ENCODE data around the gene IMMP2L. TPM values are rescaled to one million over a fixed set of nuclear protein-coding genes. Genes with fewer than 3 reads are reported as not detected.

Gene IMMP2L
- total and polyA plus RNA-seq, 4 donors, result 9.2 to 34.7 (median 11.1) TPM

DNA sequence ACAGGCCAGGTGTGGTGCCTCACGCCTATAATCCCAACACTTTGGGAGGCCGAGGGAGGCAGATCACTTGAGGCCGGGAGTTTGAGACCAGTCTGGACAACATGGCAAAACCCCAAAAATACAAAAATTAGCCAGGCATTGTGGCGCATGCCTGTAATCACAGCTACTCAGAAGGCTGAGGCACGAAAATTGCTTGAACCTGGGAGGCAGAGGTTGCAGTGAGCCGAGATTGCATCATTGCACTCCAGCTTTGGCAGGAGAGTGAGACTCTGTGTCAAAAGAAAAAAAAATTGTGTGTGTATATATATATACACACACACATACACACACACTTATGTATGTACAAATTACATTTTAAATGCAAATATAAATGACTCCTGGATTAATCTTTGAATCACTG, 548.2 kb downstream of the IMMP2L start:
- Histone ChIP-seq H3K36me3 (ENCODE audit: control insufficient read depth in 4 of 4, insufficient read depth in 4 of 4, low read length in 4 of 4) (no peaks in the 10 kb centered on the region), H3K27me3 (ENCODE audit: control insufficient read depth in 3 of 3, insufficient read depth in 3 of 3, low read length in 2 of 3) (no peaks in the 10 kb centered on the region), H3K9me3 (ENCODE audit: control insufficient read depth in 4 of 4, insufficient read depth in 3 of 4, low read length in 3 of 4) (no peaks in the 10 kb centered on the region), H3K4me1 (ENCODE audit: control insufficient read depth in 5 of 5, insufficient read depth in 5 of 5, low read length in 5 of 5) (peaks cover 0 to 12% (median 0%) of the 10 kb centered on the region in 5 donors), H3K4me3 (no peak overlapping the region), H3K9ac (ENCODE audit: insufficient read depth in 1 of 2, low read length in 2 of 2) (no peak overlapping the region), H3K27ac (ENCODE audit: low read depth in 1 of 2, low read length in 1 of 2) (no peak overlapping the region)
- no peak for ATAC-seq (ENCODE audit: insufficient read depth, low FRiP score)
- TF ChIP-seq, protein P1, sequence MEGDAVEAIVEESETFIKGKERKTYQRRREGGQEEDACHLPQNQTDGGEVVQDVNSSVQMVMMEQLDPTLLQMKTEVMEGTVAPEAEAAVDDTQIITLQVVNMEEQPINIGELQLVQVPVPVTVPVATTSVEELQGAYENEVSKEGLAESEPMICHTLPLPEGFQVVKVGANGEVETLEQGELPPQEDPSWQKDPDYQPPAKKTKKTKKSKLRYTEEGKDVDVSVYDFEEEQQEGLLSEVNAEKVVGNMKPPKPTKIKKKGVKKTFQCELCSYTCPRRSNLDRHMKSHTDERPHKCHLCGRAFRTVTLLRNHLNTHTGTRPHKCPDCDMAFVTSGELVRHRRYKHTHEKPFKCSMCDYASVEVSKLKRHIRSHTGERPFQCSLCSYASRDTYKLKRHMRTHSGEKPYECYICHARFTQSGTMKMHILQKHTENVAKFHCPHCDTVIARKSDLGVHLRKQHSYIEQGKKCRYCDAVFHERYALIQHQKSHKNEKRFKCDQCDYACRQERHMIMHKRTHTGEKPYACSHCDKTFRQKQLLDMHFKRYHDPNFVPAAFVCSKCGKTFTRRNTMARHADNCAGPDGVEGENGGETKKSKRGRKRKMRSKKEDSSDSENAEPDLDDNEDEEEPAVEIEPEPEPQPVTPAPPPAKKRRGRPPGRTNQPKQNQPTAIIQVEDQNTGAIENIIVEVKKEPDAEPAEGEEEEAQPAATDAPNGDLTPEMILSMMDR (IDR thresholded peaks at IDR 0.05; ENCODE audit: control extremely low read depth, extremely low read depth), result no peak
- WGBS, 2 donors, result 65 to 83% methylated on average over 6 of the region's 6 CpGs
- peak in 2 of 3 donors; percentile 36 to 64 for DNase-seq

- DNase-seq (peak in 1 of 3 donors; percentile 38), ATAC-seq (ENCODE audit: insufficient read depth, low FRiP score) (peak; percentile 54)
- H3K36me3 ChIP-seq (ENCODE audit: control insufficient read depth in 4 of 4, insufficient read depth in 4 of 4, low read length in 4 of 4), result no peaks in the 10 kb centered on the region
- TF ChIP-seq, protein P1 (IDR thresholded peaks at IDR 0.05; ENCODE audit: control extremely low read depth, extremely low read depth), result no peak
- no peak overlapping the region for H3K27ac ChIP-seq (ENCODE audit: low read depth in 1 of 2, low read length in 1 of 2)
- H3K9ac ChIP-seq (ENCODE audit: insufficient read depth in 1 of 2, low read length in 2 of 2), result no peak overlapping the region
- 50 to 51% methylated on average over 5 of the region's 5 CpGs for WGBS, 2 donors
- no peaks in the 10 kb centered on the region for H3K9me3 ChIP-seq (ENCODE audit: control insufficient read depth in 4 of 4, insufficient read depth in 3 of 4, low read length in 3 of 4)
- no peaks in the 10 kb centered on the region for H3K27me3 ChIP-seq (ENCODE audit: control insufficient read depth in 3 of 3, insufficient read depth in 3 of 3, low read length in 2 of 3)
- H3K4me3 ChIP-seq, result no peak overlapping the region
- H3K4me1 ChIP-seq (ENCODE audit: control insufficient read depth in 5 of 5, insufficient read depth in 5 of 5, low read length in 5 of 5), result peaks cover 0 to 12% (median 0%) of the 10 kb centered on the region in 5 donors
Measured at GRCh38 chr7:111012799-111013675, 549.3 kb downstream of the IMMP2L start.

- TF ChIP-seq, protein P1 (IDR thresholded peaks at IDR 0.05; ENCODE audit: control extremely low read depth, extremely low read depth), result no peak
- no peak for DNase-seq
- peak; percentile 2 for ATAC-seq (ENCODE audit: insufficient read depth, low FRiP score)
- Histone ChIP-seq H3K4me3 (no peak overlapping the region), H3K4me1 (ENCODE audit: control insufficient read depth in 5 of 5, insufficient read depth in 5 of 5, low read length in 5 of 5) (peaks cover 0 to 12% (median 0%) of the 10 kb centered on the region in 5 donors), H3K27ac (ENCODE audit: low read depth in 1 of 2, low read length in 1 of 2) (no peak overlapping the region), H3K9me3 (ENCODE audit: control insufficient read depth in 4 of 4, insufficient read depth in 3 of 4, low read length in 3 of 4) (no peaks in the 10 kb centered on the region), H3K36me3 (ENCODE audit: control insufficient read depth in 4 of 4, insufficient read depth in 4 of 4, low read length in 4 of 4) (no peaks in the 10 kb centered on the region), H3K27me3 (ENCODE audit: control insufficient read depth in 3 of 3, insufficient read depth in 3 of 3, low read length in 2 of 3) (no peaks in the 10 kb centered on the region), H3K9ac (ENCODE audit: insufficient read depth in 1 of 2, low read length in 2 of 2) (no peak overlapping the region)
- 60 to 62% methylated on average over 2 of the region's 2 CpGs for WGBS, 2 donors
Measured at GRCh38 chr7:111012149-111012548, 550.1 kb downstream of the IMMP2L start.

Measured in lung (tissue), 12 donors.